SK-N-SH treated with all-trans-retinoic acid at 6 μM for 48 hours (cell line): Measurements from ENCODE around the gene ENAH.

Experiments
- ATAC-seq: fragments of 200-7000 bp; cut with Tn5 transposase; 3 replicates; pipeline ENCODE4 v1.9.1; 2020; ENCODE audit warnings: mild to moderate bottlenecking, moderate library complexity
- ARNTL ChIP-seq: fragments of 450-650 bp; formaldehyde crosslinking; IDR thresholded peaks from 2 replicates; pipeline ENCODE4 v1.5.0; 2020; ENCODE audit warnings: low read depth, mild to moderate bottlenecking, moderate library complexity, borderline replicate concordance
- BACH2 ChIP-seq: fragments of 250-450 bp; sonication (Bioruptor Pico); IDR thresholded peaks from 2 replicates; pipeline ENCODE4 v1.9.0; 2021; ENCODE audit warnings: mild to moderate bottlenecking, borderline replicate concordance
- CREB5 ChIP-seq: fragments of 250-450 bp; sonication (Bioruptor Pico); IDR thresholded peaks from 2 replicates; pipeline ENCODE4 v1.5.1; 2020; ENCODE audit warnings: low read depth, mild to moderate bottlenecking, moderate library complexity
- CSDC2 ChIP-seq: fragments of 250-450 bp; sonication (Bioruptor Pico); IDR thresholded peaks from 2 replicates; pipeline ENCODE4 v1.5.0; 2020; ENCODE audit warnings: mild to moderate bottlenecking, moderate library complexity
- ESRRG ChIP-seq: fragments of 250-450 bp; sonication (Bioruptor Pico); IDR thresholded peaks from 2 replicates; pipeline ENCODE4 v1.6.1; 2021; ENCODE audit warnings: mild to moderate bottlenecking
- GLIS3 ChIP-seq: fragments of 250-450 bp; sonication (Bioruptor Pico); IDR thresholded peaks from 2 replicates; pipeline ENCODE4 v1.5.0; 2020; ENCODE audit warnings: mild to moderate bottlenecking, moderate library complexity
- ISL1 ChIP-seq: fragments of 250-450 bp; sonication (Bioruptor Pico); IDR thresholded peaks from 2 replicates; pipeline ENCODE4 v2.1.2; 2022; ENCODE audit warnings: mild to moderate bottlenecking, moderate library complexity
- OSR1 ChIP-seq: fragments of 250-450 bp; sonication (Bioruptor Pico); IDR thresholded peaks from 2 replicates; pipeline ENCODE4 v1.8.0; 2022; ENCODE audit warnings: moderate library complexity, mild to moderate bottlenecking, inconsistent platforms
- PATZ1 ChIP-seq: fragments of 250-450 bp; sonication (Bioruptor Pico); IDR thresholded peaks from 2 replicates; pipeline ENCODE4 v1.8.0; 2020; ENCODE audit warnings: mild to moderate bottlenecking, moderate library complexity, borderline replicate concordance
- PPARA ChIP-seq: fragments of 250-450 bp; sonication (Bioruptor Pico); IDR thresholded peaks from 2 replicates; pipeline ENCODE4 v1.5.0; 2020; ENCODE audit warnings: mild to moderate bottlenecking, borderline replicate concordance
- RARB ChIP-seq: fragments of 250-450 bp; sonication (Bioruptor Pico); IDR thresholded peaks from 2 replicates; pipeline ENCODE4 v1.8.0; 2021; ENCODE audit warnings: mild to moderate bottlenecking, moderate library complexity
- SNAI2 ChIP-seq: fragments of 250-450 bp; sonication (Bioruptor Pico); IDR thresholded peaks from 2 replicates; pipeline ENCODE4 v1.5.0; 2020; ENCODE audit warnings: mild to moderate bottlenecking, moderate library complexity
- TCF4 ChIP-seq: fragments of 250-450 bp; sonication (Bioruptor Pico); IDR thresholded peaks from 2 replicates; pipeline ENCODE4 v1.8.0; 2021; ENCODE audit warnings: mild to moderate bottlenecking, moderate library complexity, borderline replicate concordance
- TOX ChIP-seq: fragments of 250-450 bp; sonication (Bioruptor Pico); IDR thresholded peaks from 2 replicates; pipeline ENCODE4 v1.8.0; 2021; ENCODE audit warnings: mild to moderate bottlenecking, moderate library complexity, borderline replicate concordance
- ZC3H10 ChIP-seq: fragments of 250-450 bp; sonication (Bioruptor Pico); IDR thresholded peaks from 2 replicates; pipeline ENCODE4 v1.5.1; 2021; ENCODE audit warnings: mild to moderate bottlenecking, moderate library complexity
- ZFP3 ChIP-seq: fragments of 250-450 bp; sonication (Bioruptor Pico); IDR thresholded peaks from 2 replicates; pipeline ENCODE4 v1.5.0; 2020; ENCODE audit warnings: mild to moderate bottlenecking, moderate library complexity
- ZFP30 ChIP-seq: fragments of 450-650 bp; formaldehyde crosslinking; IDR thresholded peaks from 2 replicates; pipeline ENCODE4 v1.5.0; 2022; ENCODE audit warnings: mild to moderate bottlenecking, moderate library complexity
- ZNF565 ChIP-seq: fragments of 450-650 bp; formaldehyde crosslinking; conservative IDR thresholded peaks from 2 replicates; pipeline ENCODE4 v1.5.0; 2020; ENCODE audit warnings: low read depth, mild to moderate bottlenecking, moderate library complexity
- ZNF70 ChIP-seq: fragments of 450-650 bp; formaldehyde crosslinking; IDR thresholded peaks from 2 replicates; pipeline ENCODE4 v1.5.0; 2020; ENCODE audit warnings: mild to moderate bottlenecking, moderate library complexity
- ZNF8 ChIP-seq: fragments of 450-650 bp; formaldehyde crosslinking; IDR thresholded peaks from 2 replicates; pipeline ENCODE4 v1.5.0; 2020; ENCODE audit warnings: mild to moderate bottlenecking, moderate library complexity
- TF ChIP-seq, protein P1 (sequence below): fragments of 250-450 bp; sonication (Bioruptor Pico); IDR thresholded peaks from 2 replicates; pipeline ENCODE4 v1.5.0; 2020; ENCODE audit warnings: mild to moderate bottlenecking, moderate library complexity
- TF ChIP-seq, protein P2 (sequence below): fragments of 250-450 bp; sonication (Bioruptor Pico); IDR thresholded peaks from 2 replicates; pipeline ENCODE4 v1.8.0; 2021; ENCODE audit warnings: low read depth, mild to moderate bottlenecking, moderate library complexity, borderline replicate concordance

The ENAH gene

DNA sequence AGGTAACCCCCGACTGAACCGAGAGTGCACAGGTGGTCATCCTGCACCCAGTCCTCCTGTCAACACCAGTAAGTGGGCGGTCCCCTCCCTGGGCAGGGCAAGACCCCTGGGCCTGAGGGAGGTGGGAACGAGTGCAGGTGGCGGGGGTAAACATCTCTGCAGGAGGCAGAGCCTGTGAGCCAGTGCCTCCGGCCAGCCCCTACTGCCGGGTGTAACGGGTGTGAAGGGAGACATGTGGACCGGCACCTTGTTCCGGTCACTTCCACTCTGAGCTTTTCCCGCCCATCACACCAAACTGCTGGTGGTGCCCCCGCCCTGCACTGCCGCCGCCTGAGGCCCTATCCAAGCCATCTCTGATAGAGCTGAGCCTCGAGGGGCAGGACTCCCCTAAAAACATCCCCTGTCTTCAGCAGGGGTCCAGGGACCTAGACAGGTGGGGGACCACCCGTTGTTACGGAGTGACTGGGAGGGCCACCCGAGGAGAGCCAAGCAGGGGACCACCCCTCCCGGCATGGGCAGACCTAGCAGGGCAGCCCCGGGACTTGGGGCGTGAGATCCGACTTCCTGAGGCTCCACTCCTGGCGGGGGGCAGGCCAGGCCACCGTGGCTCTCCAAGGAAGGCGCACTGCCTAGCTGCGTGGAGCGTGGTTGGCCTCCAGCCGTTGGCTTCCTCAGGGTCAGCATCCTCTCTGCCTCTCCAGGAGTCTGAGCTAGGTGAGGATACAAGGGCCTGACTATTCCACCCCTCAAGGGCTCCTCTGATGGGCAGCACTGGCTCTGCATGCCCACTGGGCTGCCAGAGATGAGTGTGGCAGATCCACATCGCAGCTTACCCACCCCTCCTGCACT lies 181.2 kb downstream of the ENAH start:
- no peak for ATAC-seq
- no peak for TF ChIP-seq SNAI2 (CRISPR knock-in tag)
- no peak for TF ChIP-seq ZFP30 (CRISPR knock-in tag)
- TF ChIP-seq, protein P1, sequence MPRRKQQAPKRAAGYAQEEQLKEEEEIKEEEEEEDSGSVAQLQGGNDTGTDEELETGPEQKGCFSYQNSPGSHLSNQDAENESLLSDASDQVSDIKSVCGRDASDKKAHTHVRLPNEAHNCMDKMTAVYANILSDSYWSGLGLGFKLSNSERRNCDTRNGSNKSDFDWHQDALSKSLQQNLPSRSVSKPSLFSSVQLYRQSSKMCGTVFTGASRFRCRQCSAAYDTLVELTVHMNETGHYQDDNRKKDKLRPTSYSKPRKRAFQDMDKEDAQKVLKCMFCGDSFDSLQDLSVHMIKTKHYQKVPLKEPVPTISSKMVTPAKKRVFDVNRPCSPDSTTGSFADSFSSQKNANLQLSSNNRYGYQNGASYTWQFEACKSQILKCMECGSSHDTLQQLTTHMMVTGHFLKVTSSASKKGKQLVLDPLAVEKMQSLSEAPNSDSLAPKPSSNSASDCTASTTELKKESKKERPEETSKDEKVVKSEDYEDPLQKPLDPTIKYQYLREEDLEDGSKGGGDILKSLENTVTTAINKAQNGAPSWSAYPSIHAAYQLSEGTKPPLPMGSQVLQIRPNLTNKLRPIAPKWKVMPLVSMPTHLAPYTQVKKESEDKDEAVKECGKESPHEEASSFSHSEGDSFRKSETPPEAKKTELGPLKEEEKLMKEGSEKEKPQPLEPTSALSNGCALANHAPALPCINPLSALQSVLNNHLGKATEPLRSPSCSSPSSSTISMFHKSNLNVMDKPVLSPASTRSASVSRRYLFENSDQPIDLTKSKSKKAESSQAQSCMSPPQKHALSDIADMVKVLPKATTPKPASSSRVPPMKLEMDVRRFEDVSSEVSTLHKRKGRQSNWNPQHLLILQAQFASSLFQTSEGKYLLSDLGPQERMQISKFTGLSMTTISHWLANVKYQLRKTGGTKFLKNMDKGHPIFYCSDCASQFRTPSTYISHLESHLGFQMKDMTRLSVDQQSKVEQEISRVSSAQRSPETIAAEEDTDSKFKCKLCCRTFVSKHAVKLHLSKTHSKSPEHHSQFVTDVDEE, result no peak
- no peak for TF ChIP-seq GLIS3 (CRISPR knock-in tag)
- no peak for TF ChIP-seq TCF4 (CRISPR knock-in tag)
- no peak for TF ChIP-seq RARB (CRISPR knock-in tag)
- TF ChIP-seq OSR1 (CRISPR knock-in tag), result no peak
- no peak for TF ChIP-seq CSDC2 (CRISPR knock-in tag)
- TF ChIP-seq ZNF8 (CRISPR knock-in tag), result no peak
- no peak for TF ChIP-seq ZC3H10 (CRISPR knock-in tag)

GRCh38 chr1:225471109-225471452 lies 181.8 kb downstream of the ENAH start:
- TF ChIP-seq ESRRG (CRISPR knock-in tag), result no peak
- TF ChIP-seq, protein P1, result no peak
- no peak for TF ChIP-seq TOX (CRISPR knock-in tag)
- TF ChIP-seq, all 23 proteins: peak for 0
- ATAC-seq, result no peak

- TF ChIP-seq SNAI2 (CRISPR knock-in tag), result no peak
- no peak for TF ChIP-seq ZNF565 (CRISPR knock-in tag)
- no peak for TF ChIP-seq ESRRG (CRISPR knock-in tag)
- TF ChIP-seq CSDC2 (CRISPR knock-in tag), result no peak
- TF ChIP-seq, protein P1, result no peak
- TF ChIP-seq PPARA, result no peak
- no peak for TF ChIP-seq ARNTL
- no peak for TF ChIP-seq TCF4 (CRISPR knock-in tag)
- TF ChIP-seq ZNF70 (CRISPR knock-in tag), result no peak
- TF ChIP-seq PATZ1 (CRISPR knock-in tag), result no peak
- no peak for TF ChIP-seq TOX (CRISPR knock-in tag)
- no peak for TF ChIP-seq CREB5 (CRISPR knock-in tag)
- no peak for TF ChIP-seq ZNF8 (CRISPR knock-in tag)
- TF ChIP-seq OSR1 (CRISPR knock-in tag), result no peak
- TF ChIP-seq BACH2 (CRISPR knock-in tag), result no peak
- TF ChIP-seq ISL1 (CRISPR knock-in tag), result no peak
- no peak for TF ChIP-seq ZFP3
- TF ChIP-seq, protein P2, sequence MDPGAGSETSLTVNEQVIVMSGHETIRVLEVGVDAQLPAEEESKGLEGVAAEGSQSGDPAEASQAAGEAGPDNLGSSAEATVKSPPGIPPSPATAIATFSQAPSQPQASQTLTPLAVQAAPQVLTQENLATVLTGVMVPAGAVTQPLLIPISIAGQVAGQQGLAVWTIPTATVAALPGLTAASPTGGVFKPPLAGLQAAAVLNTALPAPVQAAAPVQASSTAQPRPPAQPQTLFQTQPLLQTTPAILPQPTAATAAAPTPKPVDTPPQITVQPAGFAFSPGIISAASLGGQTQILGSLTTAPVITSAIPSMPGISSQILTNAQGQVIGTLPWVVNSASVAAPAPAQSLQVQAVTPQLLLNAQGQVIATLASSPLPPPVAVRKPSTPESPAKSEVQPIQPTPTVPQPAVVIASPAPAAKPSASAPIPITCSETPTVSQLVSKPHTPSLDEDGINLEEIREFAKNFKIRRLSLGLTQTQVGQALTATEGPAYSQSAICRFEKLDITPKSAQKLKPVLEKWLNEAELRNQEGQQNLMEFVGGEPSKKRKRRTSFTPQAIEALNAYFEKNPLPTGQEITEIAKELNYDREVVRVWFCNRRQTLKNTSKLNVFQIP, result no peak
- no peak for TF ChIP-seq RARB (CRISPR knock-in tag)
Observed at GRCh38 chr1:225470211-225471108, 182.5 kb downstream of the ENAH start.

More at GRCh38 chr1:225470211-225471108, 182.5 kb downstream of the ENAH start:
- ATAC-seq, result no peak
